Astrocyte of the hippocampus (primary cell): Measurements from ENCODE around the gene L3MBTL4.
"Not testable (repeated sequence)": the region's sequence is repeated elsewhere in the genome, so short reads cannot be mapped to it uniquely, and the experiment has no call there.

Source experiments
- DNase-seq: peaks from one replicate; pipeline ENCODE4 v3.0.0; 2011; ENCODE audit warnings: low read depth, low spot score

L3MBTL4 gene

DNA sequence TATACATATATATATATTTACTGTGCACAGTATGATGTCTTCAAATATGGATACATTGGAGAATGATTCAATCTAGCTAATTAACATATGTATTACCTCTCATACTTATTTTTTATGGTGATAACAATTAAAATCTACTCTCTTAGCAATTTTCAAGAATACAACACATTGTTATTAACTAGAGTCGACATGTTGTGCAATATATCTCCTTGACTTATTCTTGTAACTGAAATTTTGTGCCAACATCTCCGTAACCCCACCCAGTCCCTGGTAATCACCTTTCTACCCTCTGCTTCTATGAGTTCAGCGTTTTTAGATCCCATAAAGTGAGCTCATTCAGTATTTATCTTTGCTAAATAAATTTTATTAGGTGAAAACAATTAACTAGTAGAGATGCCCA lies 303.0 kb downstream of the L3MBTL4 start:
- DNase-seq: no peak

GRCh38 chr18:6109743-6110142 lies 305.0 kb downstream of the L3MBTL4 start:
- no peak for DNase-seq

- no peak for DNase-seq
These were observed 306.9 kb downstream of the L3MBTL4 start for GRCh38 chr18:6107794-6108193.

- no peak for DNase-seq
These were observed 308.5 kb downstream of the L3MBTL4 start for GRCh38 chr18:6106091-6106685.

- DNase-seq: no peak
These were observed 311.0 kb downstream of the L3MBTL4 start for GRCh38 chr18:6103741-6104140.

- DNase-seq: no peak
These were observed 318.0 kb downstream of the L3MBTL4 start for GRCh38 chr18:6096730-6097129.

DNA sequence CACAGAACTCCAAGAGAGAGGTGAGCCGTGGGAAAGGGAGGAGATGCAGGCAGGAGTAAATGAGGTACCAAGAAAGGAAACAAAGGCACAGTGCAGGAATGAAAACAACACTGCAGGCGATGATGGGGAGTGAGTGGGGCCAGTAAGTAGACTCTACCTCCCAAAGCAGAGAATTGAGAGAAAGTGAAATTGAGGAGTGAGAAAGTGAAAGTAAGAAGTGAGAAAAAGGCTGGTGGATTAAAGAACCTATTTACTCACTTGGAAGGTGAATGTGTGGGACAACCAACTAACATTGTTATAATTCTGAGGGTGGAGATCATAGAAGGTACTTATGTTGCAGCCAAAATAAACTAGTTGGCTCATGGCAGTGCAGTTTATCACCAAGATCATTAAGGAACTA lies 326.3 kb downstream of the L3MBTL4 start:
- DNase-seq: no peak

DNA sequence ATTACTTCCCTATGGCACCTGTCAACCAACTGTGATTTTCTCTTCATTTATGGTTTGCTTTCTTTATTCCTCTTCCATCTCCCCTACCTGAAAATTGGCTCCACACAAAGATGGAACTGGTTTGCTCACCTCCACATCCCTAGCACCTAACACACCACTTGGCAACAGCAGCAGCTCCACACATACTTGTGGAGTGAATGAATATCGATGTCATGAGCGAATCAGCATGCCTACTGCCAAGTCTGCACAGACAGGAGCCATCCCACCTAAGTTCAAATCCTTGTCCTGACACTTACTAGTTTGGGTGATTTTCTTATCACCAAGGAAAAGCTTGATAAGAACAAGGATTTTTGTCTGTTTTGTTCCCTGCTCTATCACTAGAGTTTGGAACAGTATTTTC lies 328.0 kb downstream of the L3MBTL4 start:
- no peak for DNase-seq

DNA sequence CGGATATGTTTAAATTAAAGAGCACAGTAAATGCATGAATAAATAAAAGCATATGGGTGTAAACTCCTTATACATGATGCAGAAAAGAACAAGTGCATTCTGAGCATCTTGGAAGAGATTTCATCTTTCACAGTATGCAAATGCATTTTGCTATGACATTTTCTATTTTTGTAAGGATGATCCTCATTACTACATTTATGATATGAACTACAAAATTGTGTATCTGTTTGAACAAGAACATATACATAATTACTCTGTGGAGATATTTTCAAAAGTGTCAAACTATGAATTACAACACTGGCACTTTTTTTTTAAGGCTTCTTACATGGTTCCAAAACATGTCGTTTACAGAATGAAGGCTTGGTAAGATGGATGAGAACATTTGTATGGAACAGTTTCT lies 335.3 kb downstream of the L3MBTL4 start:
- DNase-seq: no peak

GRCh38 chr18:6078877-6079276 lies 335.8 kb downstream of the L3MBTL4 start:
- DNase-seq: no peak

GRCh38 chr18:6072423-6072822 lies 342.3 kb downstream of the L3MBTL4 start:
- DNase-seq: not testable (repeated sequence)

- DNase-seq: no peak
These were observed 345.2 kb downstream of the L3MBTL4 start for GRCh38 chr18:6069539-6069938.

DNA sequence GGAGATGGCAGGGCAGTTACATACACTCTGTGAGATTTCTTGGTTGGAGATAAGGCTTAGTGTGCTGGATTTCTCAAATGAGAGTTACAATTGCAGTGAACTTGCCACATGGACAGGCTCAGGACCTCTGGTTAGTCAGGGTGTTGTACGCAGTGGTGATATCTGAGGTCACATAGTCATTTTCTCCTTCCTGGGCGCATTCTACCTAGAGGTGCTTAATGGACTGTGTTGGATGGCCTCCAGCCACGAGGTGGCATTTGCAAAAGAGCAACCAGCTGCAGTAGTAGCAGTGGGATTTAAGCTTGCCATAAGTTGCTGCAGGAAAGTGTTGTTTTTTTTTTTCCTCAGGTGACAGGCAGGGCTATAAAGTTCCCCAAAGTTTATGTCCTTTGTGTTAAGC lies 345.6 kb downstream of the L3MBTL4 start:
- no peak for DNase-seq

- no peak for DNase-seq
These were observed 354.6 kb downstream of the L3MBTL4 start for GRCh38 chr18:6060149-6060548.

GRCh38 chr18:6059551-6059950 lies 355.2 kb downstream of the L3MBTL4 start:
- DNase-seq: no peak

- DNase-seq: peak; percentile 51
These were observed 355.8 kb downstream of the L3MBTL4 start for GRCh38 chr18:6058941-6059340.

DNA sequence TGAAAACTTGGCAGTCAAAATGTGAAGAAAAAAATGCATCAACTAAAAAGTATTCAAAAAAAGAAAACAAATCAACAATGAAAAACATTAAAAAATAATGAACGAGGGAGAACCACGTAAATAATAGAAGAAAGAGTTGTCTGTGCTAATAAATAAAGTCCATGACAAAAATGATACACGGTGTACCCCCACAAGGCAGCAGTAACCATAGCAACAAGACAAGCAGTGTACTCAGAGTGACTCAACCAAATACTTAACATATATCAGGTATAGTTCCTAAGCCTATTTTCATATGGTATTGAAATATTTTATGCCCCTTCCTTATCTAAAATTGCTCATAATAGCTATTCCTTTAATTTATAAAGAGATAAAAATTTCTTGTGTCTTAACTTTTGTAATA lies 357.1 kb downstream of the L3MBTL4 start:
- peak; percentile 22 for DNase-seq

- DNase-seq: peak; percentile 64
These were observed 358.4 kb downstream of the L3MBTL4 start for GRCh38 chr18:6056171-6056910.

DNA sequence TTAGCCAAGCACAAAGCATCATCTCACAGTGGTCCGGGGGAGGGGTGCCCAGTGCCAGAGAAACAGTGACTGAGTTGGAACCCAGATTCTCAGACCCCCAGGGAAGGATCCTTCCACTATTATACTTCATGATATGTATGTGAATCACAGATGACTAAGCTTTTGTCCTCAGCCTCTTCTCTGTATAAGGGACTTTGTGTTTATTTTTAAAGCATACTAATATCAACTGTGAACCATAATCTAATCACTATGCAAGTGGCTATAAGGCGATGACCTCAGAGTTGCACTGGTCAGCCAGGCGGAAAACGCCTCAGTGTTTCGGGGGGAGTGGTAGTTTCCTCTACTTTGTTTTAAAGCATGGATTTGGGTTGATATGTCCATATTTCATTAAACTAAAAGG lies 359.0 kb downstream of the L3MBTL4 start:
- peak; percentile 57 for DNase-seq

GRCh38 chr18:6054256-6054842 lies 360.4 kb downstream of the L3MBTL4 start:
- no peak for DNase-seq

DNA sequence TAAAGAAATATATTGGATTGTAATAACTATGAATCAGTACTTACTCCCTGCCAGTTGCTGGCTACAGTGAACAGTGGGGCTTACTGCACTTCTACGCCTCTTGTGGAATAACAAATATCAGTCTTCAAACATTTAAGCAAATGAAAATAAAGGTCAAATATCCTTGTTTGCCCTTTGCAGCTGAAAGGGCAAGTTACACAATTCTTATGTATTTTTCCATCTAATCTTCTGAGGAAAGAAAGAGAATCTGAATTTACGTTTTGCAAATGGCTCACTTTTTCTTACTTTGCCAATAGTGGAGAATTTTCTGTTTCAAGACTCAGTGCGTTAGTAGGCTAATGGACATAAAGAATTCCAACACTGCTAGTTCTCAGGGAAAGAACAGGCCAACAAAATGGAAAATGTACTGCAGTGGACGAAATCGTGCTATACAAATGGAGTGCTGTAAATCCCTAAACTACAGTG lies 362.2 kb downstream of the L3MBTL4 start:
- no peak for DNase-seq

DNA sequence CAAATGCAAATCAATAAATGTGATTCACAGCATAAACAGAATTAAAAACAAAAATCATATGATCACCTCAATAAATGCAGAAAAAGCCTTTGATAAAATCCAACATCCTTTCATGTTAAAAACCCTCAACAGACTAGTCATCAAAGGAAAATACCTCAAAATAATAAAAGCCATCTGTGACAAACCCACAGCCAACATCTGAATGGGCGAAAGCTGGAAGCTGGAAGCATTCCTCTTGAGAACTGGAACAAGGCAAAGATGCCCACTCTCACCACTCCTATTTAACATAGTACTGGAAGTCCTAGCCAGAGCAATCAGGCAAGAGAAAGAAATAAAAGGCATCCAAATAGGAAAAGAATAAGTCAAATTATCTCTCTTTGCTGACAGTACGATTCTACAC lies 367.1 kb downstream of the L3MBTL4 start:
- DNase-seq: not testable (repeated sequence)

DNA sequence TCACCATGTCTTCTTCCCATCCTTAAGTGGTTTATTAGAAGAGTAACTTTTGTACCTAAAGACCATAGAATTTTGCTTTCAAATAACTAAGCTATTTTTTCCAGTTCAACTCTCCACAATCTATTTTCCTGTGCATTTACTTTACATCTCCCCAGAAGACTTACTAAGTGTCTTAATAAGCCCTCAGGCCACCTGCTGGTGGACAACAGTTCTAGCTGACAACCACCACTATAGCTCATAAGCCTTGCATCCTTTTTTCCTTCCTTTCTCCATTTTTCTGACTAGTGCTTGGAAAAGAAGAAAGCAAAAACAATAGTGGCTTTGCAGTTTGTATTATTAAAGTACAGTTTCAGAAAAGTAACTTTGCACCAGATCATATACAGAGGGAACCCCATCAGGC lies 369.9 kb downstream of the L3MBTL4 start:
- no peak for DNase-seq
